Stimulated activated CD4-positive, alpha-beta T cell treated with anti-CD3 and anti-CD28 coated beads, Interleukin-2, amount 100 ng/mL, for 24 hours (primary cell): ENCODE results near the gene THYN1.
A peak's percentile ranks its signal among the peaks of the same experiment; 100 is the strongest.
"Not testable (repeated sequence)": the region's sequence is repeated elsewhere in the genome, so short reads cannot be mapped to it uniquely, and the experiment has no call there.

Source experiments
- DNase-seq, 2 donors: peaks; one replicate each; pipeline ENCODE4 v3.0.0-alpha.2; 2020

Gene THYN1

GRCh38 chr11:134253188-134253993, at the start of gene THYN1, which contains the start of gene ACAD8:
Gene THYN1, minus strand, starts transcription at chr11:134253352. Its CDS starts 470 bp downstream, at chr11:134252882.
Gene ACAD8, plus strand, starts transcription at chr11:134253568. Its CDS starts 33 bp downstream, at chr11:134253601.
- DNase-seq, result peak; percentile 93 to 94

GRCh38 chr11:134294664-134295063, 41.5 kb upstream of the THYN1 start:
- DNase-seq, result no peak

- no peak for DNase-seq
Measured at GRCh38 chr11:134293119-134294113, 40.3 kb upstream of the THYN1 start.

- DNase-seq, result no peak
Measured at GRCh38 chr11:134292661-134293060, 39.5 kb upstream of the THYN1 start.

GRCh38 chr11:134291196-134291595, 38.0 kb upstream of the THYN1 start:
- no peak for DNase-seq

- no peak for DNase-seq
Measured at GRCh38 chr11:134290646-134291045, 37.5 kb upstream of the THYN1 start.

GRCh38 chr11:134289789-134290188, 36.6 kb upstream of the THYN1 start:
- no peak for DNase-seq

GRCh38 chr11:134289167-134289566, 36.0 kb upstream of the THYN1 start:
- DNase-seq, result no peak

GRCh38 chr11:134288486-134288885, 35.3 kb upstream of the THYN1 start:
- no peak for DNase-seq

- DNase-seq, result no peak
Measured at GRCh38 chr11:134287561-134287960, 34.4 kb upstream of the THYN1 start.

GRCh38 chr11:134284349-134284748, 31.2 kb upstream of the THYN1 start:
- not testable (repeated sequence) for DNase-seq

GRCh38 chr11:134283461-134284230, 30.5 kb upstream of the THYN1 start:
- DNase-seq, result no peak

GRCh38 chr11:134282121-134283045, 29.2 kb upstream of the THYN1 start:
- no peak for DNase-seq

- DNase-seq, result not testable (repeated sequence)
Measured at GRCh38 chr11:134281635-134282034, 28.5 kb upstream of the THYN1 start.

GRCh38 chr11:134278356-134278755, 25.2 kb upstream of the THYN1 start:
- DNase-seq, result no peak

- no peak for DNase-seq
Measured at GRCh38 chr11:134277183-134278001, 24.2 kb upstream of the THYN1 start.

GRCh38 chr11:134276396-134277182, 23.4 kb upstream of the THYN1 start:
- DNase-seq, result peak in 1 of 2 donors; percentile 42

- peak; percentile 81 for DNase-seq
Measured at GRCh38 chr11:134275534-134276395, 22.6 kb upstream of the THYN1 start, which contains the start of gene GLB1L3. Gene GLB1L3, plus strand, starts transcription at chr11:134276379. Its CDS starts 362 bp downstream, at chr11:134276741.

GRCh38 chr11:134275188-134275533, 22.0 kb upstream of the THYN1 start:
- no peak for DNase-seq
